T-helper 2 cell treated with Interferon-gamma antibody and Interleukin-4, amounts not matched to agents 5 μg/mL and 100 μg/mL, for 36 hours (primary cell): Measurements from ENCODE around the gene RCE1.
"Not testable (repeated sequence)": the region's sequence is repeated elsewhere in the genome, so short reads cannot be mapped to it uniquely, and the experiment has no call there.

Experiments used
- DNase-seq: peaks from one replicate; pipeline ENCODE4 v3.0.0; 2021; ENCODE audit warnings: low spot score
- H3K27ac Mint-ChIP-seq: one replicate; pipeline ENCODE4 v1.8.0; 2021; ENCODE audit warnings: mild to moderate bottlenecking, mixed read lengths
- H3K27me3 Mint-ChIP-seq: one replicate; pipeline ENCODE4 v1.8.0; 2021; ENCODE audit warnings: low read depth, mixed read lengths
- H3K36me3 Mint-ChIP-seq: one replicate; pipeline ENCODE4 v1.8.0; 2021; ENCODE audit warnings: low read depth, mixed read lengths
- H3K4me1 Mint-ChIP-seq: one replicate; pipeline ENCODE4 v1.8.0; 2021; ENCODE audit warnings: low read depth, mixed read lengths
- H3K4me3 Mint-ChIP-seq: one replicate; pipeline ENCODE4 v1.8.0; 2022; ENCODE audit warnings: mild to moderate bottlenecking, moderate library complexity, mixed read lengths
- H3K9me3 Mint-ChIP-seq: one replicate; pipeline ENCODE4 v1.8.0; 2021; ENCODE audit warnings: mixed read lengths

RCE1 gene, protein sequence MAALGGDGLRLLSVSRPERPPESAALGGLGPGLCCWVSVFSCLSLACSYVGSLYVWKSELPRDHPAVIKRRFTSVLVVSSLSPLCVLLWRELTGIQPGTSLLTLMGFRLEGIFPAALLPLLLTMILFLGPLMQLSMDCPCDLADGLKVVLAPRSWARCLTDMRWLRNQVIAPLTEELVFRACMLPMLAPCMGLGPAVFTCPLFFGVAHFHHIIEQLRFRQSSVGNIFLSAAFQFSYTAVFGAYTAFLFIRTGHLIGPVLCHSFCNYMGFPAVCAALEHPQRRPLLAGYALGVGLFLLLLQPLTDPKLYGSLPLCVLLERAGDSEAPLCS

DNA sequence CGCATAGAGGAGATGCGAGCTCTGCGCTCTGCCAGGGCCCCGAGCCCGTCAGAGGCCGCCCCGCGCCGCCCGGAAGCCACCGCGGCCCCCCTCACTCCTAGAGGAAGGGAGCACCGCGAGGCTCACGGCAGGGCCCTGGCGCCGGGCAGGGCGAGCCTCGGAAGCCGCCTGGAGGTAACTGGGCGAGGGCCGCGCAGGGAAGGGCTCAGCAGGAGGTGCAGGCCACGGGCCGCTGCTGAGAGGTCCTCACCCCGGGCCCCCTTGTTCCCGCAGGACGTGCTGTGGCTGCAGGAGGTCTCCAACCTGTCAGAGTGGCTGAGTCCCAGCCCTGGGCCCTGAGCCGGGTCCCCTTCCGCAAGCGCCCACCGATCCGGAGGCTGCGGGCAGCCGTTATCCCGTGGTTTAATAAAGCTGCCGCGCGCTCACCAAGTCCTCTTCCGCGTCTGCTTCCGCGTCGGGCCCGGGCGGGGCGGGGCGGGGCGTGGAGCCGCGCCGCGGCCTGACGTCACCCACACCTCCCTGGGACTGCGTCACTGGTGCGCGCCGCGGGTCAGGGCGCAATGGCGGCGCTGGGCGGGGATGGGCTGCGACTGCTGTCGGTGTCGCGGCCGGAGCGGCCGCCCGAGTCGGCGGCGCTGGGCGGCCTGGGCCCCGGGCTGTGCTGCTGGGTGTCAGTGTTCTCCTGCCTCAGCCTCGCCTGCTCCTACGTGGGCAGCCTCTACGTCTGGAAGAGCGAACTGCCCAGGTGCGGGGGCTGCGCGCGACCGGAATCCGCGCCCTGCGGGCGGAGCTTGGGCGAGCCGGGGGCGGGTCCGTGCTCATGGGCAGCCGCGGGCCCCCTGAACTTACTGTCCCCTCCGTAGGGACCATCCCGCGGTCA is at the start of gene RCE1:
Gene RCE1 (plus strand): TSS at position 546 of the 880 bp plus-strand sequence. CDS start 15 bp downstream, at position 561.
- peaks cover 30% of the 10 kb centered on the region for H3K36me3 Mint-ChIP-seq
- peak within 1 kb of the TSS; percentile 91 for H3K4me3 Mint-ChIP-seq
- peak; percentile 92 for DNase-seq
- no peaks in the 10 kb centered on the region for H3K27me3 Mint-ChIP-seq
- peaks cover 38% of the 10 kb centered on the region for H3K4me1 Mint-ChIP-seq
- peak within 1 kb of the TSS; percentile 95 for H3K27ac Mint-ChIP-seq
- H3K9me3 Mint-ChIP-seq = no peaks in the 10 kb centered on the region

DNA sequence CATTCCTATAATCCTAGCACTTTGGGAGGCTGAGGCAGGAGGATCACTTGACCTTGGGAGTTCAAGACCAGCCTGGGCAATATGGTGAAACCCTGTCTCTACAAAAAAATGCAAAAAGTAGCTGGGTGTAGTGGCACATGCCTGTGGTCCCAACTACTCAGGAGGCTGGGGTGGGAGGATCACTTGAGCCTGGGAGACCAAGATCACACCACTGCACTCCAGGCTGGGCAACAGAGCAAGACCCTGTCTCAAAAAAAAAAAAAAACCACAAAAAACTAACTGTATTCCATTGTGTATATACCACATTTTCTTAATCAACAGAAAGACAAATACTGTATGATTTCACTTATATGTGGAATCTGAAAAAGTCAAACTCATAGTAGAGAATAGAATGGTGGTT is 43.4 kb upstream of the RCE1 start:
- H3K27ac Mint-ChIP-seq, DNase-seq, H3K27me3 Mint-ChIP-seq, H3K4me1 Mint-ChIP-seq, H3K36me3 Mint-ChIP-seq, H3K4me3 Mint-ChIP-seq, H3K9me3 Mint-ChIP-seq: not testable (repeated sequence)

DNA sequence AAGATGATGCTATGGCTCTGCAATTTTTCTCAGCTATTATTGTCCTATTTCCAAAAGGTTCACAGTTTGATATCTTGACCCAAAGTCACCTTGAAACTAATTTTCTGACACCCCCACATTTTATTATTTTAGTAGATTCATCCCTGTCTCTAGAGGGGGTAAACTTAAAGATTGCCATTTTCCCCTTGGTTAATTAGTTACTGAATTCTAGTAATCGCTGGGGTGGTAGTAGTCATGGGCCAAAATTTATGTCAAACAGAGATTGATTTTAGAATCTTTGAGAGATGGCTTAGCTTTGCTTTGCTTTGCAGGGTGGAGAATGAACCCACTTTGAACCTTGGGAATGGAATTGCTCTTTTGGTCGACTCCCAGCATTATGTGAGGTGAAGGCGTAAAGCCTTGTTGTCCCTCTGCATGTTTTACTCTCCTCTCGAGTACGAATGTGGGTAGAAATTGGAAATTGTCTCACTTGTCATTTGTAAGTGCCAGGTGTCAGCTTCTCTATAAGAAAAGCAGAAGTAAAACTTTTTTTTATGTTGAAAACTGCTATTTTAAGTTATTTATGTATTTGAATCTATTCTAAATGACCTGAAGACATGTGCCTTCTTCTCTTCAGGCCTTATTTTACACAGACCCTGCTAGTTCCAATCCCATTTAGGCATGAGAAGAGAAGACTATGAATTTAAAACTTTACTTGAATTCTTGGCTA is 42.4 kb upstream of the RCE1 start:
- Mint-ChIP-seq H3K27ac (no peak overlapping the region), H3K4me1 (no peaks in the 10 kb centered on the region), H3K27me3 (no peaks in the 10 kb centered on the region), H3K36me3 (no peaks in the 10 kb centered on the region), H3K4me3 (no peak overlapping the region), H3K9me3 (no peaks in the 10 kb centered on the region)
- DNase-seq = no peak

- no peaks in the 10 kb centered on the region for H3K4me1 Mint-ChIP-seq
- H3K4me3 Mint-ChIP-seq = no peak overlapping the region
- no peak overlapping the region for H3K27ac Mint-ChIP-seq
- H3K9me3 Mint-ChIP-seq = no peaks in the 10 kb centered on the region
- DNase-seq = no peak
- H3K27me3 Mint-ChIP-seq = no peaks in the 10 kb centered on the region
- H3K36me3 Mint-ChIP-seq = no peaks in the 10 kb centered on the region
These were observed 33.6 kb upstream of the RCE1 start for GRCh38 chr11:66809592-66809991.

DNA sequence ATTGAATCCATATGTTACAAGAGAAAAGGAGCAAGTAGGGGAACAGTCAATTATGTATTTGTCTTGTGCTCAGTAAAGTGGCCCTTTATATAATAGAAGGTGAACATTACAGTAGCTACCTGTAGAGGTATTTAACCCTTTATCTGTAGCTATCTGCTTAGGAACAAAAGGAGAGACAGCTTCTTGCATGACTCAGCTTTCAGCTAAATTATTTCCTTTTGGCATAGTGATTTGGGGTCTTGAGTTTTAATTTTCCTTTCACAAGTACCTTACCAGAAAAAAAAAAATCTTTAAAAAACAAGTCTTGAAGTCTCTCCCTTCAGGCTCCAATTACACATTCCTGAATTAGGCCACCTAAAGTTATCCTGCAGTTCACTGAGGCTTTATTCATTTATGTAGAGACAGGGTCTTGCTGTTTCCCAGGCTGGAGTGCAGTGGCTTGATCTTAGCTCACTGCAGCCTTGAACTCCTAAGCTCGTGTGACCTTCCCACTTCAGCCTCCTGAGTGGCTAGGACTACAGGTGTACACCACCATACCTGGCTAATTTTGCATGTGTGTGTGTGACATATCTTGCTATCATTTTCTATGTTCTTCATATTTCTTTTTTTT is 32.6 kb upstream of the RCE1 start:
- H3K36me3 Mint-ChIP-seq = no peaks in the 10 kb centered on the region
- no peaks in the 10 kb centered on the region for H3K4me1 Mint-ChIP-seq
- no peak overlapping the region for H3K27ac Mint-ChIP-seq
- H3K27me3 Mint-ChIP-seq = no peaks in the 10 kb centered on the region
- no peak for DNase-seq
- no peak overlapping the region for H3K4me3 Mint-ChIP-seq
- no peaks in the 10 kb centered on the region for H3K9me3 Mint-ChIP-seq

- no peaks in the 10 kb centered on the region for H3K27me3 Mint-ChIP-seq
- H3K4me3 Mint-ChIP-seq = no peak overlapping the region
- H3K4me1 Mint-ChIP-seq = no peaks in the 10 kb centered on the region
- no peak overlapping the region for H3K27ac Mint-ChIP-seq
- H3K36me3 Mint-ChIP-seq = no peaks in the 10 kb centered on the region
- DNase-seq = no peak
- no peaks in the 10 kb centered on the region for H3K9me3 Mint-ChIP-seq
These were observed 28.6 kb upstream of the RCE1 start for GRCh38 chr11:66814678-66815077.

- Mint-ChIP-seq H3K27ac (no peak overlapping the region), H3K4me1 (no peaks in the 10 kb centered on the region), H3K27me3 (no peaks in the 10 kb centered on the region), H3K36me3 (no peaks in the 10 kb centered on the region), H3K9me3 (no peaks in the 10 kb centered on the region), H3K4me3 (no peak overlapping the region)
- DNase-seq = no peak
These were observed 27.6 kb upstream of the RCE1 start for GRCh38 chr11:66815646-66816045.

DNA sequence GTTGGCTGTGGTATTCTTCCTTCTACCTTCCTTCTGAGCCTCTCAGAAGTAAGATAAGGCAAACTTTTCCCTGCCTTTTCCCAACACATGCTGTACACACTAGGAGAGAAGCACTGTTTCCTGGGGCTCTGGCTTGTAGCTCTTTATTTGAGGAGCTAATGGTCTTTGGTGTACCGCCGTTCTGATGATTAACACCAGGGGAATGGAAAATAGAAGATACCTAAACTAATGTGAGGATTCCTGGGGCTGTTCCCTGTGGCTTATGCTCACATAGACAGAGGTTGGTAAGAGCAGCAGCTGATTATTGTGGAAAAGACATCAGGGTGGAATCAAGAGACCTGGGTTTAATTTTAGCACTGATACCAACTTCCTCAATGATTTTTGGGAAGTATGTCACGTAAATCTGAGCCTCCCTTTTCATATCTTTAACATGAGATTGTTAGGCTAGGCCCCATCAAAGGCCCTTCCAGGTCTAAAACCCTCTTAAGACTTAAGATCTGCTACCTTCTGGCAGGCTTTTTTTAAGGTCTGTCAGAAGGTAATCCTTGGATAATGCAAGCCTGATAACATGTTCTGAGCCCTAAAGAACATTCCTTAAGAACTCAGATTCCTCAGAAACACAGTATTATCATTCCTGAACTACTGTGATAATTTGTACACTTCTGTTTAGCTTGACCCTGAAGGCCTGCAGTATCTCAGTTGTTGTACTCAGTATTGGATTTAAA is 24.8 kb upstream of the RCE1 start:
- H3K36me3 Mint-ChIP-seq = no peaks in the 10 kb centered on the region
- no peak overlapping the region for H3K27ac Mint-ChIP-seq
- no peaks in the 10 kb centered on the region for H3K9me3 Mint-ChIP-seq
- no peak for DNase-seq
- H3K4me1 Mint-ChIP-seq = no peaks in the 10 kb centered on the region
- H3K27me3 Mint-ChIP-seq = no peaks in the 10 kb centered on the region
- no peak overlapping the region for H3K4me3 Mint-ChIP-seq

DNA sequence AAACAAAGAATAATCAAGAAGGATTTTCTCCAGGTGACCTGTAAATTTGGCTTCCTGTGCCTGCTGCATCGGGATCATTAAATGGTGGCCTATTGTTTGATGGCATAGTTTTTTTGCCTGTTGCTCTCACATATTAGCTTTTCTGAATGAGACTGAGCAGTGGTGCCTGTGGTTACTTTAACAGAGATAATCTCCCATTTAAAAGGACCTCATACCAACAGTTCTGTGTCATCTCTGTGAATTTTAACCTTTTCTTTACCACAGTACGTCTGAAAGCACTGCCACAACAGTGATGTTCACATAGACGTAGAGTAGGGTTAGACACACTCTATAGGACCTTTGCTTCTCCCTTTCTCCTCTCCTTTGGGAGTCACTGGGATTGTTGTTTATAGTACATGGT is 22.9 kb upstream of the RCE1 start:
- no peaks in the 10 kb centered on the region for H3K27me3 Mint-ChIP-seq
- no peaks in the 10 kb centered on the region for H3K36me3 Mint-ChIP-seq
- no peak for DNase-seq
- no peak overlapping the region for H3K27ac Mint-ChIP-seq
- no peak overlapping the region for H3K4me3 Mint-ChIP-seq
- H3K4me1 Mint-ChIP-seq = no peaks in the 10 kb centered on the region
- H3K9me3 Mint-ChIP-seq = no peaks in the 10 kb centered on the region

- Mint-ChIP-seq H3K4me3 (no peak overlapping the region), H3K4me1 (no peaks in the 10 kb centered on the region), H3K27ac (no peak overlapping the region), H3K9me3 (no peaks in the 10 kb centered on the region), H3K27me3 (no peaks in the 10 kb centered on the region), H3K36me3 (no peaks in the 10 kb centered on the region)
- no peak for DNase-seq
These were observed 22.3 kb upstream of the RCE1 start for GRCh38 chr11:66820901-66821300.

DNA sequence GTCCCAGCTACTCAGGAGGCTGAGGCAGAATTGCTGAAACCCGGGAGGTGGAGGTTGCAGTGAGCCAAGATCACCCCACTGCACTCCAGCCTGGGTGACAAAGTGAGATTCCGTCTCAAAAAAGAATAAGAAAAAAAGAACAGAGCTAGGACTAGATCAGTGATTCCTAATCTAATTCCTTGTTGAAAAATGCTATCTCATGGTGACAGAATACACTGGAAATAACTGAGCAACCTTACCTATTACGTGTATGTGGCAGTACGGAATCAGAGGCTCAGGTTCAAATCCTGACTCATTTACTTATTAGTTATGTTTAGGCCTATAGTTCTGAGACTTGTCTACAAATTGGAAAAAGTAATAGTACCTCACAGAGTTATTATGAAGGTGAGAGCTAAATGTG is 19.5 kb upstream of the RCE1 start:
- Mint-ChIP-seq H3K4me1 (no peaks in the 10 kb centered on the region), H3K27ac (no peak overlapping the region), H3K9me3 (no peaks in the 10 kb centered on the region), H3K4me3 (no peak overlapping the region), H3K27me3 (no peaks in the 10 kb centered on the region), H3K36me3 (no peaks in the 10 kb centered on the region)
- no peak for DNase-seq

GRCh38 chr11:66824573-66824972 is 18.7 kb upstream of the RCE1 start:
- H3K4me3 Mint-ChIP-seq, H3K27me3 Mint-ChIP-seq, H3K36me3 Mint-ChIP-seq, H3K27ac Mint-ChIP-seq, H3K4me1 Mint-ChIP-seq, DNase-seq, H3K9me3 Mint-ChIP-seq: not testable (repeated sequence)

DNA sequence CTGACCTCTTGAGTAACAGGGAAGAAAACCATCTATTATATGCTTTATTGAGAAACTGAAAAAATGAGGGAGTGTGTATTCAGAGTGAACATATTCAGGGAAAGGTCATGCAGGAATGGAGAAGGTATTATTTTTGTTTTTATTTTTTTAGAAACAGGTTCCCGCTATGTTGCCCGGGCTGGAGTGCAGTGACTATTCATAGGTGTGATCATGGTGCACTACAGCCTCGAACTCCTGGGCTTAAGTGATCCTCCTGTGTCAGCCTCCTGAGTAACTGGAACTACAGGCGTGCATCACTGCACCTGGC is 8.7 kb upstream of the RCE1 start:
- no peak for DNase-seq
- Mint-ChIP-seq H3K27ac (no peak overlapping the region), H3K36me3 (peaks cover 8% of the 10 kb centered on the region), H3K4me3 (no peak overlapping the region), H3K9me3 (no peaks in the 10 kb centered on the region), H3K4me1 (peaks cover 8% of the 10 kb centered on the region), H3K27me3 (no peaks in the 10 kb centered on the region)
